Lung microvascular endothelial cell (primary cell): ENCODE measurements around the gene GDPD3. TPM values are rescaled to one million over a fixed set of nuclear protein-coding genes. Genes with fewer than 3 reads are reported as not detected.
A peak's percentile ranks its signal among the peaks of the same experiment; 100 is the strongest.

Source experiments
- DNase-seq, 2 donors: peaks; one replicate each; pipeline versions ENCODE4 v3.0.0 to v3.0.0-alpha.2; 2010; ENCODE audit warnings: low read depth in 2 of 2
- total RNA-seq: library from RNA; depleted of rRNA; stranded (reverse); fragments of >200 nt; gene quantifications from 2 replicates; pipeline ENCODE4 v1.2.1, GENCODE V29; 2014

GDPD3 gene
- total RNA-seq, 1 donor from 2014 or later, result 1.4 TPM

DNA sequence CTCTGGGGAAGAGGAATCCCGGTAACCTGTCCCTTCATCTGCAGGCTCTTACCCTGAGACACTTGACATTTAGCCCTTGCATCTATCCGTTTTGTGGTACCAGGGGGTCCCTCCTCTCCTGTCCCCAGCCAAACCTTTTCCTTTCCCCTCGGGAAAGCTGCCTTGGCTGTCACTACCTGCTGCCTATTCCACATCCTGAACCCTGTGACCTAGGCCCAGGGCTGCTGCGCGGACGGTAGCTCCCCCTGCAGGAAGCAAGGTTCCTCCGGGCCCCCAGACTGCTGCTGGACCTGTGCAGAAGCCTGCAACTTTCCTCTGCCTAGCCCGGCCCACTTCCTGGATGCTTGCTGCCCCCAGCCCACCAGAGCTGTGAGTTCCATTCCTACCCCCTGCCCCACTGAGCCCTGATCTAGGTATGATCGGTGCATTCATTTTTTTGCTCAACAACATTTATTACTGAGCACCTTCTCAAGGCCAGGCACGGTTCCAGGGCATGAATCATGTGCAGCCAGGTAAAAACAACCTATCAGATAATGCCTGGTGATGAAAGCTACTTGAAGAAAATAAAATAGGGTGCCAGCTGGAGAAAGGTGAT, 58.3 kb downstream of the GDPD3 start:
- DNase-seq, result peak; percentile 39 to 47

Other genes starting within 250 kb of the GDPD3 start
- gene SEZ6L2, start 214.0 kb downstream of the GDPD3 start, total RNA-seq, result 0.44 and 0.99 TPM in 2 replicates
- 0.20 and 0.22 TPM in 2 replicates for gene ASPHD1, start 213.0 kb downstream of the GDPD3 start, total RNA-seq
- 1.7 and 3.6 TPM in 2 replicates for gene KCTD13, start 187.3 kb downstream of the GDPD3 start, total RNA-seq
- 61.2 and 72.2 TPM in 2 replicates for gene TMEM219, start 151.5 kb downstream of the GDPD3 start, total RNA-seq
- gene TAOK2, start 139.7 kb downstream of the GDPD3 start, total RNA-seq, result 61.2 and 86.1 TPM in 2 replicates
- gene HIRIP3, start 117.9 kb downstream of the GDPD3 start, total RNA-seq, result 3.6 and 4.1 TPM in 2 replicates
- gene INO80E, start 117.3 kb downstream of the GDPD3 start, total RNA-seq, result 14.4 and 15.7 TPM in 2 replicates
- gene DOC2A, start 102.5 kb downstream of the GDPD3 start, total RNA-seq, result under 0.01 and 0.20 TPM in 2 replicates
- not detected in 2 replicates for gene C16orf92, start 90.3 kb downstream of the GDPD3 start, total RNA-seq
- gene TLCD3B, start 82.3 kb downstream of the GDPD3 start, total RNA-seq, result not detected in 2 replicates
- 319 and 337 TPM in 2 replicates for gene ALDOA, start 47.8 kb downstream of the GDPD3 start, total RNA-seq
- 174 and 199 TPM in 2 replicates for gene PPP4C, start 37.5 kb downstream of the GDPD3 start, total RNA-seq
- under 0.01 TPM in 2 replicates for gene TBX6, start 21.6 kb downstream of the GDPD3 start, total RNA-seq
- 14.4 and 29.4 TPM in 2 replicates for gene YPEL3, start 17.3 kb downstream of the GDPD3 start, total RNA-seq
- 30.1 and 49.0 TPM in 2 replicates for gene MAPK3, start 9.7 kb upstream of the GDPD3 start, total RNA-seq
- 0.79 and 1.5 TPM in 2 replicates for gene CORO1A, start 70.1 kb upstream of the GDPD3 start, total RNA-seq
- 20.4 and 25.3 TPM in 2 replicates for gene BOLA2B, start 80.1 kb upstream of the GDPD3 start, total RNA-seq
- 35.9 and 44.2 TPM in 2 replicates for gene SLX1A, start 80.3 kb upstream of the GDPD3 start, total RNA-seq
- gene SULT1A3, start 85.7 kb upstream of the GDPD3 start, total RNA-seq, result 1.1 and 2.2 TPM in 2 replicates
- gene NPIPB13, start 134.9 kb upstream of the GDPD3 start, total RNA-seq, result 0.22 and 0.60 TPM in 2 replicates
- 31.6 and 31.9 TPM in 2 replicates for gene CD2BP2, start 241.8 kb upstream of the GDPD3 start, total RNA-seq